Osteocyte (in vitro differentiated cells): Measurements from ENCODE around the gene DLG2. TPM values are rescaled to one million over a fixed set of nuclear protein-coding genes. Genes with fewer than 3 reads are reported as not detected.

Experiments used
- DNase-seq: peaks from one replicate; pipeline ENCODE4 v3.0.0; 2021; ENCODE audit warnings: mixed read lengths; ENCODE audit not compliant: unreplicated experiment; ENCODE audit errors: extremely low spot score
- H3K27ac Mint-ChIP-seq: one replicate; pipeline ENCODE4 v1.8.0; 2021; ENCODE audit warnings: mild to moderate bottlenecking, mixed read lengths; ENCODE audit not compliant: unreplicated experiment
- H3K27me3 Mint-ChIP-seq: one replicate; pipeline ENCODE4 v1.8.0; 2021; ENCODE audit warnings: mixed read lengths; ENCODE audit not compliant: unreplicated experiment
- H3K36me3 Mint-ChIP-seq: one replicate; pipeline ENCODE4 v1.8.0; 2021; ENCODE audit warnings: mixed read lengths; ENCODE audit not compliant: unreplicated experiment
- H3K4me1 Mint-ChIP-seq: one replicate; pipeline ENCODE4 v1.8.0; 2021; ENCODE audit warnings: mixed read lengths; ENCODE audit not compliant: unreplicated experiment
- H3K4me3 Mint-ChIP-seq: one replicate; pipeline ENCODE4 v1.8.0; 2021; ENCODE audit warnings: mild to moderate bottlenecking, moderate library complexity, mixed read lengths; ENCODE audit not compliant: unreplicated experiment
- H3K9me3 Mint-ChIP-seq: one replicate; pipeline ENCODE4 v1.8.0; 2021; ENCODE audit warnings: mixed read lengths; ENCODE audit not compliant: unreplicated experiment
- total RNA-seq: library from RNA; stranded (reverse); gene quantifications from 2 replicates; pipeline ENCODE4 v1.2.1, GENCODE V29; 2021
- TF ChIP-seq, protein P1 (sequence below): fragments of 200-600 bp; sonication (generic); IDR thresholded peaks from 2 replicates; pipeline ENCODE4 v1.5.0; 2021; ENCODE audit warnings: antibody characterized with exemption, mild to moderate bottlenecking, moderate library complexity

The DLG2 gene
- total RNA-seq, 1 donor from 2014 or later = 2.1 TPM

DNA sequence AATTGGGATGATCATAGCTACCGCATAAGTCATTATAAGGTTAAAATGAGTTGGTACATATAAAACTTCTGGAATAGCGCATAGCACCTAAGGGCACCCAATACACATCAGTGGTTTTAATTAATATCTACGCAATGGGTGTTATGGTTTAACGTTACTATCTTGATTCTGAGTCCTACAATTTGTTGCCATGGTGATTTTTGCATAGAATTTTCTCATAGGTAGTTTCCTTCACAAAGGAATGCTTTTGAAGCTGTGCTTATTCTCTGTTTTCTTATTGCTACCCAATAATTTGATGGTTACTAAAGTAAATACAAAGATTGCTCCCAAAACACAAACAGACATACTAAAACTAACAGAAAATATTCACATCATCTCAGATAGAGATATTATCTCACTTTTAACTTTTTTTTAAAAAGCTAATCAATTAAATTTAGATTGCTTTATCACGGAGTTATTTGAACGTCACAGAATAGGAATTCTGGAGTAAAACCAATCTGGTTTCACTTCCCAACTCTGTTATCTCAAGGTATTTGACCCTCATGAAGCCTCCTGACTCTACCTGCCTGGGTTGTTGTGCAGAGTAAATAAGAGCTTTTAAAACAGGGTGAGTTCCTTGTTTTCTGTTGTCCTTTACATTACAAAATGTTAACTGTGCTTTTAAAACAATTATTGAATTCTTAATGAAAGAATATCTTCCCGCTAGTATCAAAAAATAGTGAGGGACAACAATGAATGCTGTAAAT lies 1705.5 kb downstream of the DLG2 start:
- Mint-ChIP-seq H3K27ac (no peak overlapping the region), H3K9me3 (no peaks in the 10 kb centered on the region), H3K4me1 (no peaks in the 10 kb centered on the region), H3K27me3 (no peaks in the 10 kb centered on the region), H3K36me3 (no peaks in the 10 kb centered on the region), H3K4me3 (no peak overlapping the region)
- no peak for DNase-seq
- TF ChIP-seq, protein P1, sequence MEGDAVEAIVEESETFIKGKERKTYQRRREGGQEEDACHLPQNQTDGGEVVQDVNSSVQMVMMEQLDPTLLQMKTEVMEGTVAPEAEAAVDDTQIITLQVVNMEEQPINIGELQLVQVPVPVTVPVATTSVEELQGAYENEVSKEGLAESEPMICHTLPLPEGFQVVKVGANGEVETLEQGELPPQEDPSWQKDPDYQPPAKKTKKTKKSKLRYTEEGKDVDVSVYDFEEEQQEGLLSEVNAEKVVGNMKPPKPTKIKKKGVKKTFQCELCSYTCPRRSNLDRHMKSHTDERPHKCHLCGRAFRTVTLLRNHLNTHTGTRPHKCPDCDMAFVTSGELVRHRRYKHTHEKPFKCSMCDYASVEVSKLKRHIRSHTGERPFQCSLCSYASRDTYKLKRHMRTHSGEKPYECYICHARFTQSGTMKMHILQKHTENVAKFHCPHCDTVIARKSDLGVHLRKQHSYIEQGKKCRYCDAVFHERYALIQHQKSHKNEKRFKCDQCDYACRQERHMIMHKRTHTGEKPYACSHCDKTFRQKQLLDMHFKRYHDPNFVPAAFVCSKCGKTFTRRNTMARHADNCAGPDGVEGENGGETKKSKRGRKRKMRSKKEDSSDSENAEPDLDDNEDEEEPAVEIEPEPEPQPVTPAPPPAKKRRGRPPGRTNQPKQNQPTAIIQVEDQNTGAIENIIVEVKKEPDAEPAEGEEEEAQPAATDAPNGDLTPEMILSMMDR = no peak

DNA sequence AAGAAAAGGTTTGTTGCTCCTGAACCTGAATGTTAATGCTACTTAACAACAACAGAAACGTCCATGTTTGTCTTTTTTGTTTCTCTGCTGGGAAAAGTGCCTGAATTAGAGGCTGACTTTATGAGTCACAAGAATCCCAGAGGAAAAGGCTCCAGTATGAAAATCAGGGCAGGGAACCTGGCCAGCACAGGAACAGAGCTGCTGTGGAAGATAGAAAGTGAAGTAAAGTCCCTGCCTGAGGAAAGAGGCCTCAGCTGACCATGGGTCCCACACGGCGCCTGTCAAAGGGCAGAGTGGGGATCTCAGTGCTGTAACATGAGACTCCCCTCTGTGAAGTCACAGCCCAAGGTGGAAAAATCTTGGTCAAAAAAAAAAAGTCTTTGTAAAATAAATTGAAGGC lies 1708.7 kb downstream of the DLG2 start:
- H3K27ac Mint-ChIP-seq = no peak overlapping the region
- no peaks in the 10 kb centered on the region for H3K36me3 Mint-ChIP-seq
- no peaks in the 10 kb centered on the region for H3K4me1 Mint-ChIP-seq
- H3K4me3 Mint-ChIP-seq = no peak overlapping the region
- TF ChIP-seq, protein P1 = no peak
- no peaks in the 10 kb centered on the region for H3K9me3 Mint-ChIP-seq
- DNase-seq = no peak
- no peaks in the 10 kb centered on the region for H3K27me3 Mint-ChIP-seq

DNA sequence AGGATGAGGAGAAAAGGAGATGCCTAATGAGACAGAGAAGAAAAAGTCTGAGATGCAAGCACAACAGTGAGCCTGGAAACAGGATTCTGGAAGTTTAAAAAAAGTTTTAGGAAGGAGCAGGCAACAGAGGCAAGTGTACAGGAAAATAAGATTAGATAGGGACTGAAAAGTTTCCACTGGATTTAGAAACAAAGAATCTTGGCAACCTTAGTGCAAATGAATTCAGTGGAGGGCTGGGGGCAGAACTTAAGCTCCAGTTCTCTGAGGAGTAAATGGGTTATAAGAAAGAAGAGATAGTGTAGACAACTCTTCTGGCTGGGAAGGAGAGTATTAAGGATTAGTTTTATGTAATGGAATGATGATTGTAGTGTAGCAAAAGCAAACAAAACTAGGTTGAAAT lies 1712.1 kb downstream of the DLG2 start:
- TF ChIP-seq, protein P1 = no peak
- DNase-seq = no peak
- H3K27me3 Mint-ChIP-seq = no peaks in the 10 kb centered on the region

DNA sequence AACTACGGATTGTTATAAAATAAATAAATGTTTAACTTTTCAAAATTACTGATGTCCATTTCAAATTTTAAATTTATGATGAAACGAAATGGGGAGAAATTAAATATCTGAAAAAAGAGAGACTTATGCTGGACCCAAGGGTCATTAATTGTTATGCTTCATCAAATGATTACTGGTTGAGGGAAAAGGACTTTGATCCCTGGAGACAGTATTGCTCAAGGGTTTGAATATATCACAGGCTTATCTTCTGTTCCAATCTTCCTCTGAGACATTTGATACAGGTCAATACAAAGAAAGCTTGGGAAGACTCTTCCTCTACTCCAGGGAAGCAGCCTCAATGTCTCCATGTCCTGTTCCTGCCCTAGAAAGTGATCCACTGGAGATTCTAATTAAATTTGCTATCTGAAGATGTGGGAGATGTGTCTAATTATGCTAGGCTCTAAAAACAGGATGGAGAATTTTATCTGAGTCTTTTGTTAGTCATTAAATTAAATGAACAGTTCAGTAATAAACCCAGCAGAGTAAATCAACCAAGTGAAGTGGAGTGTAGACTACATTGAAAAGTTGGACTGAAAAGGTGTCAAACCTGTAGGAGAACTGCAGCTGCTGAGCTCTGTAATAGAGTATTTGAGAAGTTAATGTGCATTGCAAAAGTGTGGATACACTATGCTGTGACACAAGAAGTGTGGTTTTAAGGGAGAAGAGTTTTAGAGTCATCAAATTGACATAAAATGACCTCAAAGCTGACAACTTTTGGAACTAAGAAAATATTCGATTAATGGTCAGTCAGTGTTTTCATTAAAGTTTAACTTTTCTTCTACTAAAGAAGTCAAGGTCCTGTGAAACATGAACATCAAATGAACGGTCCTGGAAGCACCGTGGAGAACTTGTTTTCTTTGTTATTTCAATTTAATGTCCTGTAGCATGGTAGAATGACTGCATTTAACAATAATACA lies 1717.3 kb downstream of the DLG2 start:
- Mint-ChIP-seq H3K4me3 (no peak overlapping the region), H3K4me1 (no peaks in the 10 kb centered on the region)

More for the DNA sequence above, 1712.1 kb downstream of the DLG2 start:
- Mint-ChIP-seq H3K9me3 (no peaks in the 10 kb centered on the region), H3K36me3 (no peaks in the 10 kb centered on the region), H3K4me3 (no peak overlapping the region), H3K27ac (no peak overlapping the region), H3K4me1 (no peaks in the 10 kb centered on the region)

More for the DNA sequence above, 1717.3 kb downstream of the DLG2 start:
- H3K27me3 Mint-ChIP-seq = no peaks in the 10 kb centered on the region
- DNase-seq = no peak
- no peaks in the 10 kb centered on the region for H3K9me3 Mint-ChIP-seq
- TF ChIP-seq, protein P1 = no peak
- H3K27ac Mint-ChIP-seq = no peak overlapping the region
- H3K36me3 Mint-ChIP-seq = no peaks in the 10 kb centered on the region
